Mucosa of stomach (tissue), 1 donor: ENCODE data around the gene ATG9A.

Experiments used
- H3K27me3 ChIP-seq: one replicate; pipeline ENCODE4 v1.7.0; 2013; ENCODE audit warnings: mild to moderate bottlenecking, low read length; ENCODE audit not compliant: control insufficient read depth, insufficient read depth
- H3K36me3 ChIP-seq: one replicate; pipeline ENCODE4 v1.7.0; 2013; ENCODE audit warnings: low read length; ENCODE audit not compliant: control insufficient read depth, insufficient read depth
- H3K4me1 ChIP-seq: one replicate; pipeline ENCODE4 v1.7.0; 2013; ENCODE audit warnings: mild to moderate bottlenecking, low read length; ENCODE audit not compliant: control insufficient read depth, insufficient read depth
- H3K4me3 ChIP-seq: one replicate; pipeline ENCODE4 v1.7.0; 2013; ENCODE audit warnings: low read length
- H3K9ac ChIP-seq: one replicate; pipeline ENCODE4 v1.7.0; 2013; ENCODE audit warnings: mild to moderate bottlenecking, low read length, moderate library complexity
- H3K9me3 ChIP-seq: one replicate; pipeline ENCODE4 v1.7.0; 2013; ENCODE audit warnings: mild to moderate bottlenecking, low read length, moderate library complexity; ENCODE audit not compliant: control insufficient read depth
- donor health status: Pancreatic carcinoma.

Gene ATG9A

DNA sequence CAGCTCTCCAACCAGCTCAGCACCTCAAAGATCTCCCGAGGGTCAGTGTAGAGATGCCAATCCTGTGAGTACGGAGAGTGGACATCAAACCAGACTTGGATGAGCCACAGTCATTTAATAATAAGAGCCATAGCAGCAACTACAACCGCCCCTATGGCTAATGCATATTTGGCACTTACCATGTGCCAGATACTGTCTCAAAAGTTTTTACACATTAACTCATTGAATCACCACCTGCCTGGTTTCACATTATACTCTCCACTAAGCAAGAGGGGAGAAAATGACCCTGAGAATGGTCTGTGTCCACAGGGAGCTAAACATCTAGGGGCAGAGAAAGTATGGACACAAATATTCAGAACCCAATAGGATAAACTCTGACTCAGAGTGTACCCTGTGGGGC is 55.3 kb downstream of the ATG9A start:
- H3K4me1 ChIP-seq = peaks cover 23% of the 10 kb centered on the region
- no peaks in the 10 kb centered on the region for H3K9me3 ChIP-seq
- no peaks in the 10 kb centered on the region for H3K27me3 ChIP-seq
- peaks cover 14% of the 10 kb centered on the region for H3K36me3 ChIP-seq
- no peak overlapping the region for H3K9ac ChIP-seq
- no peak overlapping the region for H3K4me3 ChIP-seq

DNA sequence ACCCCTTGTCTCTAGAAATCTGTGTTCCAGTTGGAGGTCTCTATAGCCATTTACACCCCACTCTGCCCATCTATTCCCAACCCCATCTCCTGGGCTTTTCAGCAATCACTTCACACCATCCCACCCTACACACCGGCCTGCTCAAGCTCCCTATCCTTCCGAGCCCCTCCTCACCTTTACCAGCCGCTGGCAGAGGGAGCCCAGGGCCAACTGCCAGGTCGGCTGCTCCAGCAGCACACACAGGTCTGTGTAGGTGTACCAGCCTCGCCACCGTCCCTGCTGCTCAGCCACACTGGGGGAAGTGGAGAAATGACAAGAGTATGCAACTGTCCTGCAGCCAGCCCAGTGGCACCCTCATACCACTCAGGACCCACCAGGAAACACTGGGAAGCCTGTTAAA is 56.3 kb downstream of the ATG9A start:
- Histone ChIP-seq H3K9ac (no peak overlapping the region), H3K4me3 (no peak overlapping the region), H3K27me3 (no peaks in the 10 kb centered on the region), H3K4me1 (peaks cover 18% of the 10 kb centered on the region), H3K9me3 (no peaks in the 10 kb centered on the region), H3K36me3 (peaks cover 14% of the 10 kb centered on the region)

- no peaks in the 10 kb centered on the region for H3K27me3 ChIP-seq
- H3K4me1 ChIP-seq = peaks cover 18% of the 10 kb centered on the region
- no peak overlapping the region for H3K4me3 ChIP-seq
- H3K9ac ChIP-seq = no peak overlapping the region
- H3K36me3 ChIP-seq = peaks cover 14% of the 10 kb centered on the region
- no peaks in the 10 kb centered on the region for H3K9me3 ChIP-seq
Measured at GRCh38 chr2:219172231-219173154, 56.9 kb downstream of the ATG9A start.

GRCh38 chr2:219171231-219171651 is 58.2 kb downstream of the ATG9A start:
- H3K9ac ChIP-seq = no peak overlapping the region
- no peak overlapping the region for H3K4me3 ChIP-seq
- H3K4me1 ChIP-seq = peaks cover 13% of the 10 kb centered on the region
- H3K9me3 ChIP-seq = no peaks in the 10 kb centered on the region
- no peaks in the 10 kb centered on the region for H3K27me3 ChIP-seq
- peaks cover 14% of the 10 kb centered on the region for H3K36me3 ChIP-seq

DNA sequence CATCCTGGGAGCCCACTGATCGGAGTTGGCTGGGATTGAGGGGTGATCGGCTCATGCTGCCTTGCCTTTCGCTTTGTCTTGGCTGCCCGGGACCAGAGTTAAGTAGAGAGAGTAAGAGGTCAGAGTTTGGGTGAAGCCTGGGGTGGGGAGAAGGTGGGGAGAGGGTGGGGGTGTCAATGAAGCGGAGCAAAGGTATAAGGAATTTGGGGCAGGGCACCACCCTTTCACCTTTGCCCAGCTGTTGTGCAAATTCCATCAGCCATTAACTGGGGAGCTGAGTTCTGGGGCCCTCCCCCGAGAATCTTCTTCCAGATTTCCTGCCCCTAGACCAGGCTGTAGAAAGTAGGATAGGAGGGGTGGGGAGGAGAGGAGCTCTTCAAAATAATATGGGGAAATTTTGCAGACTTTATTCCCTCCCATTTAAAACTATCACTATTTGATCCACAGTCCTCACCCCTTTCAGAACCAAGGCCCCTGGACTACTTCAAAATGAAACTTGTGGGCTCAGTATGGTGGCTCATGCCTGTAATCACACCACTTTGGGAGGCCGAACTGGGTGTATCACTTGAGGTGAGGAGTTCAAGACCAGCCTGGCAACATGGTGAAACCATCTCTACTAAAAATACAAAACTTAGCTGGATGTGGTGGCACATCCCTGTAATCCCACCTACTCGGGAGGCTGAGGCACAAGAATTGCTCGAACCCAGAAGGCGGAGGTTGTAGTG is 59.3 kb downstream of the ATG9A start, which contains the start of gene SLC23A3:
Gene SLC23A3, minus strand, starts transcription at position 100 of the 725 bp plus-strand sequence. Its CDS starts 45 bp downstream, at position 55.
- H3K4me3 ChIP-seq = no peak within 1 kb of the TSS
- no peaks in the 10 kb centered on the region for H3K9me3 ChIP-seq
- H3K9ac ChIP-seq = no peak within 1 kb of the TSS
- H3K27me3 ChIP-seq = no peaks in the 10 kb centered on the region
- peaks cover 14% of the 10 kb centered on the region for H3K36me3 ChIP-seq
- peaks cover 6% of the 10 kb centered on the region for H3K4me1 ChIP-seq
